ENCODE measurements around the gene CCDC6.

- TF ChIP-seq CTCF (IDR thresholded peaks at IDR 0.05) (no peak), POLR2A (IDR thresholded peaks at IDR 0.05) (no peak)
Measured at GRCh38 chr10:59774451-59774850, 131.9 kb downstream of the CCDC6 start.

Data from sigmoid colon (tissue), 3 donors.